Thymus (tissue), 11 donors: ENCODE results near the gene KANSL3. TPM values are rescaled to one million over a fixed set of nuclear protein-coding genes. Genes with fewer than 3 reads are reported as not detected.

Experiments
- DNase-seq, 9 donors: peaks; one replicate each; pipeline ENCODE4 v3.0.0-alpha.2; 2013; ENCODE audit warnings: low spot score in 9 of 9, low read depth in 6 of 9, missing footprints in 1 of 9
- H3K27ac ChIP-seq, 2 donors: one replicate each; pipeline ENCODE4 v1.5.1; 2013; ENCODE audit warnings: control low read depth in 1 of 2, low read depth in 1 of 2, low read length in 1 of 2, mild to moderate bottlenecking in 1 of 2, moderate library complexity in 1 of 2
- H3K27me3 ChIP-seq, 2 donors: one replicate each; pipeline ENCODE4 v1.5.1; 2013; ENCODE audit warnings: low read length in 1 of 2; ENCODE audit not compliant: control insufficient read depth in 2 of 2, insufficient read depth in 1 of 2
- H3K36me3 ChIP-seq, 2 donors: one replicate each; pipeline ENCODE4 v1.5.1; 2013; ENCODE audit warnings: low read length in 1 of 2, mild to moderate bottlenecking in 1 of 2, moderate library complexity in 1 of 2; ENCODE audit not compliant: control insufficient read depth in 2 of 2, insufficient read depth in 2 of 2
- H3K4me1 ChIP-seq, 2 donors: one replicate each; pipeline ENCODE4 v1.5.1; 2013; ENCODE audit warnings: low read length in 2 of 2; ENCODE audit not compliant: control insufficient read depth in 2 of 2, insufficient read depth in 2 of 2
- H3K4me3 ChIP-seq, 2 donors: one replicate each; pipeline ENCODE4 v1.5.1; 2013; ENCODE audit warnings: low read length in 2 of 2, control low read depth in 1 of 2, mild to moderate bottlenecking in 1 of 2
- H3K9me3 ChIP-seq, 2 donors: one replicate each; pipeline ENCODE4 v1.5.1; 2013; ENCODE audit warnings: low read length in 1 of 2, mild to moderate bottlenecking in 1 of 2; ENCODE audit not compliant: control insufficient read depth in 2 of 2, insufficient read depth in 1 of 2
- WGBS: extraction: QIAGEN DNeasy Blood & Tissue Kit; methylation state at CpG from one replicate; pipeline ENCODE4 v1.1.7; 2013; 5-methylcytosine and 5-hydroxymethylcytosine counted together
- polyA plus RNA-seq: library from polyadenylated mRNA; stranded (reverse); fragments of 200-250 nt; gene quantifications from one replicate; pipeline ENCODE4 v1.2.3, GENCODE V29; 2013
- total RNA-seq: library from RNA; stranded (reverse); fragments of 120-200 nt; gene quantifications from one replicate; pipeline ENCODE4 v1.2.4, GENCODE V29; 2013
- donor health status: healthy.

Gene KANSL3
- total and polyA plus RNA-seq, 2 donors = 21.2 to 27.2 TPM

- Histone ChIP-seq H3K4me3 (no peak overlapping the region), H3K36me3 (peaks cover 66 to 81% of the 10 kb centered on the region in 2 donors), H3K27ac (no peak overlapping the region), H3K27me3 (no peaks in the 10 kb centered on the region), H3K4me1 (no peaks in the 10 kb centered on the region), H3K9me3 (no peaks in the 10 kb centered on the region)
- 95% methylated on average over 8 of the region's 8 CpGs for WGBS
- DNase-seq = no peak
These were observed 36.5 kb downstream of the KANSL3 start for GRCh38 chr2:96601382-96602292.

DNA sequence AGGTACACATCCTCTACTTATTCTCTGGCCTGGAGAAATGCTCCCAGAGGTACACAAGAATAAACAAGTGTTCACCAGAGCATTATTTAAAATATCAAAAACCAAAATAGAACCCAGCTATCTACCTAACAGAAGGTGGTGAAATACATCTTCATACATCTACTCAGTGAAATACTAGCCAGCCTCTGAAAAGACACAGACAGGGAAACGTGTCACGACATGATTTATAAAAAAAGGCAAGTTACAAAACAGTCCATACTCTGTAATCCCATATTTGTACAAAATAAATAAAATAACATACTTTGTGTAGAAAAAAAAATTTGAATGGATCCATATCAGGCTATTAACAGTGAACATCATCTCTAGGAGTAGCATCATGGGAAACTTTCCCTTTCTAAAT is 38.2 kb downstream of the KANSL3 start:
- WGBS = 98% methylated on average over 2 of the region's 2 CpGs
- H3K4me3 ChIP-seq = no peak overlapping the region
- DNase-seq = no peak
- H3K9me3 ChIP-seq = no peaks in the 10 kb centered on the region
- H3K36me3 ChIP-seq = peaks cover 65 to 80% of the 10 kb centered on the region in 2 donors
- H3K27ac ChIP-seq = no peak overlapping the region
- no peaks in the 10 kb centered on the region for H3K27me3 ChIP-seq
- peaks cover 0 to 2% of the 10 kb centered on the region in 2 donors for H3K4me1 ChIP-seq

GRCh38 chr2:96596596-96596995 is 41.5 kb downstream of the KANSL3 start:
- no peak overlapping the region for H3K4me3 ChIP-seq
- no peaks in the 10 kb centered on the region for H3K9me3 ChIP-seq
- H3K27ac ChIP-seq = no peak overlapping the region
- H3K4me1 ChIP-seq = peaks cover 4 to 6% of the 10 kb centered on the region in 2 donors
- no peaks in the 10 kb centered on the region for H3K27me3 ChIP-seq
- no peak for DNase-seq
- peaks cover 60 to 78% of the 10 kb centered on the region in 2 donors for H3K36me3 ChIP-seq

GRCh38 chr2:96594691-96595152 is 43.4 kb downstream of the KANSL3 start:
- peaks cover 47 to 63% of the 10 kb centered on the region in 2 donors for H3K36me3 ChIP-seq
- WGBS = 63% methylated on average over 5 of the region's 5 CpGs
- H3K9me3 ChIP-seq = no peaks in the 10 kb centered on the region
- no peak overlapping the region for H3K27ac ChIP-seq
- H3K27me3 ChIP-seq = no peaks in the 10 kb centered on the region
- H3K4me3 ChIP-seq = no peak overlapping the region
- peak in 4 of 9 donors; percentile 3 to 37 (median 13) for DNase-seq
- peaks cover 4 to 6% of the 10 kb centered on the region in 2 donors for H3K4me1 ChIP-seq

DNA sequence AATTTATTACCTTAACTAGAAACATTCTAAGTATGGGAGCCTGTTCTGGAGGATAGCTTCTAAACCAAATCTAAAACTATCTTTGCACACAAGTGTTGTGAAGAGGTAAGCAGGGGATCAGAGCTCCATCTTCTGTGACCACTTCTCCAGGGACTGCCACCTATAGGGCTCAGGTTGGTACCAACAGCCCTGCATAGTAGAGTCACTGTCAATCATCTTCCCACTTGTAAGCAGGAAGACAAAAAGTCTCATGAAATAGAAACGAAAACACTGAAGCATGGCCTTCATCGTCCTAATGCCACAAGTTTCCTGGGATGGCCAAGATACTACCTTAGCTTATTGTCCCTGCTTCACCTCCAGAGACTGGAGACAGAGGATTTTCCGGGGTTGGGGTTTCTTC is 43.8 kb downstream of the KANSL3 start:
- Histone ChIP-seq H3K27ac (no peak overlapping the region), H3K4me3 (no peak overlapping the region), H3K9me3 (no peaks in the 10 kb centered on the region), H3K4me1 (peaks cover 4 to 6% of the 10 kb centered on the region in 2 donors), H3K36me3 (peaks cover 47 to 62% of the 10 kb centered on the region in 2 donors), H3K27me3 (no peaks in the 10 kb centered on the region)
- no peak for DNase-seq
- WGBS = 15% methylated on average over 3 of the region's 3 CpGs

GRCh38 chr2:96591494-96591893 is 46.6 kb downstream of the KANSL3 start:
- DNase-seq = no peak
- H3K4me1 ChIP-seq = peaks cover 4 to 6% of the 10 kb centered on the region in 2 donors
- H3K36me3 ChIP-seq = peaks cover 39 to 46% of the 10 kb centered on the region in 2 donors
- H3K9me3 ChIP-seq = no peaks in the 10 kb centered on the region
- 98% methylated on average over 3 of the region's 3 CpGs for WGBS
- H3K27me3 ChIP-seq = no peaks in the 10 kb centered on the region
- no peak overlapping the region for H3K27ac ChIP-seq
- H3K4me3 ChIP-seq = no peak overlapping the region

- Histone ChIP-seq H3K27ac (no peak overlapping the region), H3K27me3 (no peaks in the 10 kb centered on the region), H3K9me3 (no peaks in the 10 kb centered on the region), H3K4me3 (no peak overlapping the region), H3K36me3 (peaks cover 34 to 42% of the 10 kb centered on the region in 2 donors), H3K4me1 (peaks cover 4 to 6% of the 10 kb centered on the region in 2 donors)
- over 99% methylated on average over 2 of the region's 2 CpGs for WGBS
- DNase-seq = no peak
These were observed 47.1 kb downstream of the KANSL3 start for GRCh38 chr2:96591054-96591453.

- Histone ChIP-seq H3K36me3 (peaks cover 5 to 10% of the 10 kb centered on the region in 2 donors), H3K4me3 (no peak overlapping the region), H3K4me1 (no peaks in the 10 kb centered on the region), H3K27me3 (no peaks in the 10 kb centered on the region), H3K27ac (no peak overlapping the region), H3K9me3 (no peaks in the 10 kb centered on the region)
- no peak for DNase-seq
- 100% methylated on average over 1 of the region's 1 CpG for WGBS
These were observed 50.3 kb downstream of the KANSL3 start for GRCh38 chr2:96587843-96588242.

DNA sequence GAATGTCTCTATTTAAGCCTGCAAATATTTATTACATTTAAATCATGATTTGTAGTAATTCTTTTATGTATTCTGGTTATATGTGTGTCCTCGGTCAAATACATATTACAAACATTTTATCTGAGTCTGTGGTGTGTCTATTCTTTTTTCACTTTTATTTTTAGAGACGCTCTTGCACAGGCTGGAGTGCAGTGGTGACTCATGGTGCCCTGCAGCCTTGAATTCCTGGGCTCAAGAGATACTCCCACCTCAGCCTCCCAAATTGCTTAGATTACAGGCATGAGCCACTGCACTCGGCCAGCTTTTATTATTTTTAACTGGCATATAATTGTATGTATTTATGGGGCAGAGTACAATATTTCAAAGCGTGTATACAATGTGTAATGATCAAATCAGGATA is 54.1 kb downstream of the KANSL3 start:
- no peak overlapping the region for H3K4me3 ChIP-seq
- no peaks in the 10 kb centered on the region for H3K9me3 ChIP-seq
- no peak overlapping the region for H3K27ac ChIP-seq
- 98% methylated on average over 4 of the region's 4 CpGs for WGBS
- H3K36me3 ChIP-seq = no peaks in the 10 kb centered on the region
- H3K4me1 ChIP-seq = no peaks in the 10 kb centered on the region
- H3K27me3 ChIP-seq = no peaks in the 10 kb centered on the region
- no peak for DNase-seq
